Measurements from ENCODE around the gene NCF4. TPM values are rescaled to one million over a fixed set of nuclear protein-coding genes. Genes with fewer than 3 reads are reported as not detected.

The NCF4 gene
- total and polyA plus RNA-seq, 2 donors from 2014 or later, result 4.7 to 19.4 TPM

GRCh38 chr22:36863979-36864378 is 3.2 kb downstream of the NCF4 start:
- FAIRE-seq, result no peak
- no peak overlapping the region for H3K27ac ChIP-seq (ENCODE audit: low read depth in 2 of 2, low read length in 2 of 2)
- no peaks in the 10 kb centered on the region for H3K4me1 ChIP-seq (ENCODE audit: control insufficient read depth in 2 of 3, insufficient read depth in 2 of 3, low read depth in 1 of 3, low read length in 3 of 3)
- H3K4me3 ChIP-seq (ENCODE audit: low read length in 3 of 3), result no peak overlapping the region
- intact Hi-C loops (cut with DNase I), result no loop called here
- H3K36me3 ChIP-seq (ENCODE audit: control insufficient read depth in 2 of 3, insufficient read depth in 3 of 3, low read length in 3 of 3), result no peaks in the 10 kb centered on the region
- no peak for DNase-seq
- H3K9me3 ChIP-seq (ENCODE audit: control insufficient read depth in 2 of 3, insufficient read depth in 1 of 3, low read length in 3 of 3), result no peaks in the 10 kb centered on the region
- no peak overlapping the region for H3K9ac ChIP-seq (ENCODE audit: low read length in 3 of 3)
- TF ChIP-seq CTCF (IDR thresholded peaks at IDR 0.05; ENCODE audit: borderline replicate concordance, extremely low read depth, insufficient read depth), result no peak
- H3K27me3 ChIP-seq (ENCODE audit: control insufficient read depth, insufficient read depth, low read length), result no peaks in the 10 kb centered on the region

GRCh38 chr22:36864454-36865215 is 3.8 kb downstream of the NCF4 start:
- H3K9me3 ChIP-seq (ENCODE audit: control insufficient read depth in 2 of 3, insufficient read depth in 1 of 3, low read length in 3 of 3), result no peaks in the 10 kb centered on the region
- no peaks in the 10 kb centered on the region for H3K36me3 ChIP-seq (ENCODE audit: control insufficient read depth in 2 of 3, insufficient read depth in 3 of 3, low read length in 3 of 3)
- H3K9ac ChIP-seq (ENCODE audit: low read length in 3 of 3), result no peak overlapping the region
- no peaks in the 10 kb centered on the region for H3K27me3 ChIP-seq (ENCODE audit: control insufficient read depth, insufficient read depth, low read length)
- no peak overlapping the region for H3K4me3 ChIP-seq (ENCODE audit: low read length in 3 of 3)
- no peak overlapping the region for H3K27ac ChIP-seq (ENCODE audit: low read depth in 2 of 2, low read length in 2 of 2)
- no peaks in the 10 kb centered on the region for H3K4me1 ChIP-seq (ENCODE audit: control insufficient read depth in 2 of 3, insufficient read depth in 2 of 3, low read depth in 1 of 3, low read length in 3 of 3)
- intact Hi-C loops (cut with DNase I), result no loop called here
- no peak for TF ChIP-seq CTCF (IDR thresholded peaks at IDR 0.05; ENCODE audit: borderline replicate concordance, extremely low read depth, insufficient read depth)
- DNase-seq (no peak), FAIRE-seq (no peak)

GRCh38 chr22:36865346-36865745 is 4.5 kb downstream of the NCF4 start:
- intact Hi-C loops (cut with DNase I), result no loop called here
- no peak overlapping the region for H3K27ac ChIP-seq (ENCODE audit: low read depth in 2 of 2, low read length in 2 of 2)
- H3K9ac ChIP-seq (ENCODE audit: low read length in 3 of 3), result no peak overlapping the region
- no peaks in the 10 kb centered on the region for H3K36me3 ChIP-seq (ENCODE audit: control insufficient read depth in 2 of 3, insufficient read depth in 3 of 3, low read length in 3 of 3)
- no peaks in the 10 kb centered on the region for H3K27me3 ChIP-seq (ENCODE audit: control insufficient read depth, insufficient read depth, low read length)
- no peaks in the 10 kb centered on the region for H3K9me3 ChIP-seq (ENCODE audit: control insufficient read depth in 2 of 3, insufficient read depth in 1 of 3, low read length in 3 of 3)
- no peak overlapping the region for H3K4me3 ChIP-seq (ENCODE audit: low read length in 3 of 3)
- TF ChIP-seq CTCF (IDR thresholded peaks at IDR 0.05; ENCODE audit: borderline replicate concordance, extremely low read depth, insufficient read depth), result no peak
- DNase-seq (peak in 3 of 5 donors; percentile 48 to 65 (median 56)), FAIRE-seq (no peak)
- no peaks in the 10 kb centered on the region for H3K4me1 ChIP-seq (ENCODE audit: control insufficient read depth in 2 of 3, insufficient read depth in 2 of 3, low read depth in 1 of 3, low read length in 3 of 3)

Data from kidney (tissue), 14 donors.